SU-DHL-6 (cell line): ENCODE data around the gene SMIM1.

Experiments used
- H2AFZ ChIP-seq: fragments of 200-600 bp; sonication (generic); 2 replicates; pipeline ENCODE4 v1.6.1; 2014; ENCODE audit warnings: low read depth, mild to moderate bottlenecking, moderate library complexity, mixed read lengths, antibody characterized with exemption, low read length; ENCODE audit not compliant: severe bottlenecking
- H3F3A ChIP-seq: fragments of 200-600 bp; shearing (Covaris generic); 2 replicates; pipeline ENCODE4 v1.6.0; 2016; ENCODE audit warnings: antibody characterized with exemption, mild to moderate bottlenecking; ENCODE audit not compliant: insufficient read depth
- H3K27ac ChIP-seq: fragments of 200-600 bp; sonication (generic); 2 replicates; pipeline ENCODE4 v1.5.1; 2016; ENCODE audit warnings: low read depth, mild to moderate bottlenecking, low read length, moderate library complexity, mixed read lengths
- H3K27me3 ChIP-seq: fragments of 200-600 bp; sonication (generic), shearing (Covaris generic); 2 replicates; pipeline ENCODE4 v1.6.0; 2014; ENCODE audit warnings: mild to moderate bottlenecking, low read length
- H3K36me3 ChIP-seq: fragments of 200-600 bp; sonication (generic); 2 replicates; pipeline ENCODE4 v1.6.1; 2014; ENCODE audit warnings: mild to moderate bottlenecking, low read length, mixed read lengths
- H3K4me2 ChIP-seq: fragments of 300-600, 200-600 bp; shearing (Covaris generic), sonication (generic); 2 replicates; pipeline ENCODE4 v1.6.0; 2014; ENCODE audit warnings: low read length, low read depth, mild to moderate bottlenecking; ENCODE audit not compliant: poor library complexity, severe bottlenecking
- H3K4me3 ChIP-seq: fragments of 200-600 bp; sonication (generic); 2 replicates; pipeline ENCODE4 v1.5.1; 2014; ENCODE audit warnings: antibody characterized with exemption, low read length, mild to moderate bottlenecking, mixed read lengths; ENCODE audit not compliant: insufficient read depth, poor library complexity, severe bottlenecking
- H3K79me2 ChIP-seq: fragments of 200-600 bp; sonication (generic); 2 replicates; pipeline ENCODE4 v1.6.1; 2014; ENCODE audit warnings: mild to moderate bottlenecking, low read length, moderate library complexity; ENCODE audit not compliant: insufficient read depth
- H3K9ac ChIP-seq: fragments of 200-600 bp; sonication (generic); 2 replicates; pipeline ENCODE4 v1.7.0; 2014; ENCODE audit warnings: mild to moderate bottlenecking, low read length
- H3K9me2 ChIP-seq: fragments of 200-600 bp; sonication (generic); replicated peaks from 2 replicates; pipeline ENCODE4 v1.6.1; 2014; ENCODE audit warnings: low read length; ENCODE audit not compliant: insufficient read depth
- H3K9me3 ChIP-seq: fragments of 200-600 bp; sonication (generic); 2 replicates; pipeline ENCODE4 v1.6.1; 2014; ENCODE audit warnings: low read length, mixed read lengths; ENCODE audit not compliant: insufficient read depth
- H4K20me1 ChIP-seq: fragments of 200-600 bp; sonication (generic); 2 replicates; pipeline ENCODE4 v1.6.1; 2014; ENCODE audit warnings: low read depth, mild to moderate bottlenecking, antibody characterized with exemption, low read length, moderate library complexity, mixed read lengths
- EZH2phosphoT487 ChIP-seq: fragments of 200-600 bp; sonication (generic), shearing (Covaris generic); conservative IDR thresholded peaks from 2 replicates; pipeline ENCODE4 v1.6.1; 2018; ENCODE audit warnings: mild to moderate bottlenecking, antibody characterized with exemption, low read length, moderate library complexity, mixed read lengths
- TF ChIP-seq, protein P1 (sequence below): fragments of 200-600 bp; sonication (generic); IDR thresholded peaks from one replicate; pipeline ENCODE4 v1.5.1; 2017; ENCODE audit warnings: antibody characterized with exemption, mild to moderate bottlenecking, low read length, moderate library complexity; ENCODE audit not compliant: insufficient read depth, poor library complexity, severe bottlenecking

Gene SMIM1

DNA sequence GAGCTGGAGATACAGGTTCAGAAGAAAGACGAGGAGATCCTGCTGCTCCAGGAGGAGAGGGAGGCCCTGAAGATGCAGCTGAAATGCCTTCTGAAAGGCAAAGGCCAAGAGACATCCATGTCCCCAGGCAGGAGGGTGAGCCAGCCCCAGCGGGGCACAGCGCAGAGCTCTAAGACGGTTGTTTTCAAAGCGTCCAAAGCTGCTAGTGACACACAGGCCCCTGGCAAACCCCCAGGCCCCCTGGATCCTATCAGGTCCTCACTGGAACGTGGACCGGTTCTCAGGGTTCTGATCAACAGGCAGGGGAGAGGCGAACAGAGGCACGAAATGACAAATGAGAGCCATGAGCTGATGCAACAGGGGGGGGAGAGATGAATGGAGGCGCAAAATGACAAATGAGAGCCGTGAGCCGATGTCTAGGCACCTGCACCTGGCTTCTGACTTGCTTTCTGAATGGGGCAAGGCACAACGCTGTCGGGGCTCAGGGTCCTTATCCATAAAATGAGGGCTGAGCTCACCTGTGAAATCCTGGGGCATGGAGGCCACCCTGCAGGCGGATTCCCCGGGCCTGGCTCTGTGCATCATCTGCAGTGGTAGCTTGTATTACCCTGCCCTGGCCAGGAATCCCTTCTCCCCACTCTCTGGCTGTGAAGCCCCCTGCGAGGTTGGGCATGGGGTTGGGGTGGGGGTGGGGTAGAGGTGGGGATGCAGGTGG lies 11.1 kb upstream of the SMIM1 start:
- no peaks in the 10 kb centered on the region for H3K27me3 ChIP-seq
- H3K9ac ChIP-seq: no peak overlapping the region
- no peaks in the 10 kb centered on the region for H3F3A ChIP-seq
- no peak overlapping the region for H3K4me3 ChIP-seq
- no peaks in the 10 kb centered on the region for H3K79me2 ChIP-seq
- no peaks in the 10 kb centered on the region for H3K9me3 ChIP-seq
- H3K4me2 ChIP-seq: no peak overlapping the region
- H3K9me2 ChIP-seq: no peaks in the 10 kb centered on the region
- no peak overlapping the region for H2AFZ ChIP-seq
- H3K27ac ChIP-seq: no peak overlapping the region
- TF ChIP-seq, protein P1, sequence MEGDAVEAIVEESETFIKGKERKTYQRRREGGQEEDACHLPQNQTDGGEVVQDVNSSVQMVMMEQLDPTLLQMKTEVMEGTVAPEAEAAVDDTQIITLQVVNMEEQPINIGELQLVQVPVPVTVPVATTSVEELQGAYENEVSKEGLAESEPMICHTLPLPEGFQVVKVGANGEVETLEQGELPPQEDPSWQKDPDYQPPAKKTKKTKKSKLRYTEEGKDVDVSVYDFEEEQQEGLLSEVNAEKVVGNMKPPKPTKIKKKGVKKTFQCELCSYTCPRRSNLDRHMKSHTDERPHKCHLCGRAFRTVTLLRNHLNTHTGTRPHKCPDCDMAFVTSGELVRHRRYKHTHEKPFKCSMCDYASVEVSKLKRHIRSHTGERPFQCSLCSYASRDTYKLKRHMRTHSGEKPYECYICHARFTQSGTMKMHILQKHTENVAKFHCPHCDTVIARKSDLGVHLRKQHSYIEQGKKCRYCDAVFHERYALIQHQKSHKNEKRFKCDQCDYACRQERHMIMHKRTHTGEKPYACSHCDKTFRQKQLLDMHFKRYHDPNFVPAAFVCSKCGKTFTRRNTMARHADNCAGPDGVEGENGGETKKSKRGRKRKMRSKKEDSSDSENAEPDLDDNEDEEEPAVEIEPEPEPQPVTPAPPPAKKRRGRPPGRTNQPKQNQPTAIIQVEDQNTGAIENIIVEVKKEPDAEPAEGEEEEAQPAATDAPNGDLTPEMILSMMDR: no peak
- TF ChIP-seq EZH2phosphoT487: no peak
- no peaks in the 10 kb centered on the region for H4K20me1 ChIP-seq
- no peaks in the 10 kb centered on the region for H3K36me3 ChIP-seq

DNA sequence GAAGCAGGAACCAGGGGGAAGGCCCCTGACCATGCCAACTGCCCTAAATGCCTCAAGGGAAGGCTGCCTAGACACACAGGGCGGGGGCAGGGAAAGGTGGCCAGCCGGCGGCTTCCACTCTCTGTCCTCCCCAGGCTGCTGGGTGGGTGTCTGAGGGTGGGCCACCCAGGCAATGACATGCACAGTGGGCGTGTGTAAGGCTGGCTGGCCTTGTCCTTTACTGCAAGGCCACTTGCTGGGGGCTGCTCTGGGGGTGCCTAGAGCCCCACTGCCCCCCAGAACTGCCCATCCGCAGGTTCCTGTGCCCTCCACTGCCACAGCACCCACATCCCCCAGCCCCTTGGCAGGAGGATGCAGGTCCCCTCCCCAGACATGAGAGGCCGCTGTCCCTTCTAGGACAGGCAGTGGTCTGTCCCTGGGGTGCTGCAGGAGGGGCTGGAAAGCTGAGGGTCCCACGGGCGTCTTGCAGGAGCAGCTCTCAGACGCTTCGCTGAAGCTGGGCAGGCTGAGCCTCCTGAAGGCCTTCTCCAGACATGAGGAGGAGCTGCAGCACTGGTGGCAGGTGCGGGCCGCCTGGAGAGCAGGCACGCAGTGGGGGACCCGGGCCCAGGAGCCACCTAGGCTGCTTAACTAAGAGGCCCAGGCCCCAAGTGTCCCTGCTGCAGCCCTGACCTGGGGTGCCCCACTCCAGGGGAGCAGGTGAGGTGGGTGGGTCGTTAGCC lies 10.2 kb upstream of the SMIM1 start:
- H4K20me1 ChIP-seq: no peaks in the 10 kb centered on the region
- H2AFZ ChIP-seq: no peak overlapping the region
- no peak overlapping the region for H3K27ac ChIP-seq
- no peaks in the 10 kb centered on the region for H3K9me2 ChIP-seq
- no peak for TF ChIP-seq EZH2phosphoT487
- TF ChIP-seq, protein P1: no peak
- H3K4me3 ChIP-seq: no peak overlapping the region
- H3K27me3 ChIP-seq: no peaks in the 10 kb centered on the region
- no peaks in the 10 kb centered on the region for H3K79me2 ChIP-seq
- no peak overlapping the region for H3K9ac ChIP-seq
- no peak overlapping the region for H3K4me2 ChIP-seq
- no peaks in the 10 kb centered on the region for H3K9me3 ChIP-seq
- no peaks in the 10 kb centered on the region for H3K36me3 ChIP-seq
- no peaks in the 10 kb centered on the region for H3F3A ChIP-seq

DNA sequence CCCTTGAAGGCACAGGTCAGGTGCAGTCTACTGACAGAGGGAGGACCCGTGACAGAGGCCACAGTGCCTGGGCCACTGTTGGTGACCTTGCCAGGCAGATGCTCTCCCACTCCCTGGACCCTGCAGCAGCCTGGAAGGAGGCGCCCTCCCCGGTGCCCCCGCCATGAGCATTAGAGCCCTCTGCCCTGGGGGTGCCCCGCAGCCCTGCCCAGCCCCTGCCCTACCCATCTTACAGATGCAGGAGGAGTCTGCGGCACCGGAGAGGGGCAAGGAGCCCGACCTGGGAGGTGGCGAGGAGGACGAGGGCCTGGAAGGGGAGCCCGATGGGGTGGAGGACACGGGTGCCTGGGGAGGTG lies 9.7 kb upstream of the SMIM1 start:
- TF ChIP-seq, protein P1: no peak
- no peak for TF ChIP-seq EZH2phosphoT487
- no peak overlapping the region for H3K4me2 ChIP-seq

More for the DNA sequence above, 9.7 kb upstream of the SMIM1 start:
- H3K9me2 ChIP-seq: no peaks in the 10 kb centered on the region
- H3K9me3 ChIP-seq: no peaks in the 10 kb centered on the region
- no peak overlapping the region for H3K27ac ChIP-seq
- H3F3A ChIP-seq: no peaks in the 10 kb centered on the region
- H3K27me3 ChIP-seq: no peaks in the 10 kb centered on the region
- no peak overlapping the region for H3K9ac ChIP-seq
- no peak overlapping the region for H2AFZ ChIP-seq
- no peaks in the 10 kb centered on the region for H4K20me1 ChIP-seq
- H3K4me3 ChIP-seq: no peak overlapping the region
- no peaks in the 10 kb centered on the region for H3K36me3 ChIP-seq
- no peaks in the 10 kb centered on the region for H3K79me2 ChIP-seq
